NCI-H1436 (cell line): ENCODE data around the gene ZNF514.
"Not testable (repeated sequence)": the region's sequence is repeated elsewhere in the genome, so short reads cannot be mapped to it uniquely, and the experiment has no call there.

ENCODE experiments used
- DNase-seq: peaks from one replicate; lab custom pipeline; 2025; lab: John Stamatoyannopoulos, UW

The ZNF514 gene

GRCh38 chr2:95122197-95122551 is 37.5 kb downstream of the ZNF514 start:
- DNase-seq, result no peak

GRCh38 chr2:95121407-95122196 is 38.0 kb downstream of the ZNF514 start, which contains the start of gene MRPS5:
MRPS5 (minus strand) TSS chr2:95121808; CDS start chr2:95121791, 17 bp downstream.
- peak; percentile 71 for DNase-seq

- no peak for DNase-seq
Observed at GRCh38 chr2:95121093-95121406, 38.6 kb downstream of the ZNF514 start.

DNA sequence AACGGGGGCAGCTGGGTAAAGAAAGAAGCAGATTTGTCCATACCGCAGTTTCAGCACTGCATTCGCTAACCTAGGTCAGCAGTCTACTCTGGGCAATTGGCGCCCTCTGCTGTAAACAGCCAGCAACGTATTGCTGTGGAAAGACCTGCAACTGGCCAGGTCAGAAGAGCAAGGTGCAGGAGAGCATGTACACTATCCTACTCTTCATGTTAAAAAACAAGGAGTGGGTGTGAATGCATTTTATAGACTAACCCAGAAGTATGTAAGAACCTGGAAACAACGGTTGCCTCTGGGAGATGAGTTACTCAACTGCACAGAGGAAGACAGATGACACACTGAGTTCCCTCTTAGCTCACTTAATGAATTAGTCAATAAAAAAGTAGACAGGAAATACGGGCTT is 44.2 kb downstream of the ZNF514 start:
- peak; percentile 42 for DNase-seq

DNA sequence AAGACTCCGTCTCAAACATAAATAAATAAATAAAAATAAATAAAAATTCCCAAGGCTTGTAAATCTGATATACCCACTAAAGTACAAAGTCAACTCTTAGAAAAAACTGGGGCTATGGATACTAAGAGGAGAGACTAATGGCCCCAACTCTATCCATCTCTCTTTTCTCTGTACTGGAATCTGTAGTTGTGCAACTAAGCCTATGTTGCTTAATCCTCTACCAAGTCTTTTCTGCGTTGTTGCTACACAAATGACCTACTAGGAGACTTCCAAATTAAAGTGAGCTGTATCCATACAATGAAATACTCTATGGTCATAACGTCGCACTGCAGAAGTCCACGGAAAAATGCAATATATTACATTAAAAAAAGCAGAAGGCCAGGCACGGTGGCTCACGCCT is 46.2 kb downstream of the ZNF514 start:
- DNase-seq, result no peak

DNA sequence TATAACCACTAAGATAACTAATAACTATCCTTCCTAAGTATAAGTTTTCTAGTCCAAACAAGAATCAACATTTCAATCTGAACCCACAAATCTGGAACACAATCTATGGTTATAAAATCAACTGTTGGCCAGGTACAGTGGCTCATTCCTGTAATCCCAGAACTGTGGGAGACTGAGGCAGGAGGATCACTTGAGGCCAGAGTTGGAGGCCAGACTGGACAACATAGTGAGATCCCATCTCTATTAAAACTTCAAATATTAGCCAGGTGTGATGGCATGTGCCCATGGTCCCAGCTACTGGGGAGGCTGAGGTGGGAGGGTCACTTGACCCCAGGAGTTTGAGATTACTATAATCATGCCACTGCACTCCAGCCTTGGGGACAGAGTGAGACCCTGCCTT is 49.3 kb downstream of the ZNF514 start:
- DNase-seq, result no peak

DNA sequence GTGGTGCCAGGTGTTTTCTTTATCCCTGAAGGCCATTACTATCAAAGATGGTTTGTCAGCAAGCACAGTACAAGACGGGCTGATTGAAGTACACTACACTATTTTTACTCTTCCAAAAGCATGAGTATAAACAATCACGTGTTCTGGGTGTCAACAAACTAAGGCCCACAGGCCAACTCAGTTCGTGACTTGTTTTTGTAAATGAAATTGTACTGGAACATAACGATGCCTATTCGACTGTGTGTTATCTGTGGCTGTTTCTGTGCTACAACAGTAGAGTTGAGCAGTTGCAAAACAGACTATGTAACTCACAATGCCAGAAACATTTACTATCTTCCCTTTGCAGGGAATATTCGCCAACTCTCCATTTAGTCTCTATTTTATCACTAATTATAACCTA is 50.4 kb downstream of the ZNF514 start:
- no peak for DNase-seq

DNA sequence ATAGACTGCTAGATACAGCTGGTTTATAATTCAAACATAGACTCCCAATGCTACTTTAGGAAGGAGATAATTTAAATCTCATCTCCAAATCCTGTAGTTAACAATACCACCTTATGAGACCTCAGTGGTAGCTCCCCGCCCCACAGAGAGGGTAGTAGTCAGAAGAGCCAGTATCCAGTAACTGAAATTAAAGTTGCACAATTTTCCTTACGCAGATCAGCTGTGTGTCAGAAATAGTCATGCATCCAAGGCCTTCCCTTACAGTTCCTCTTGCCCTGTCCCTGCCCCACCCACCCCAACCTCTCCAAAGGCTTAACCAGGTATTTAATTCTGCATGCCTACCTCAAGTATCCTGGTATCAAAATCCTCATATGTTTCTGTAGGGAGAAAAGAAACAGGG is 53.6 kb downstream of the ZNF514 start:
- no peak for DNase-seq

DNA sequence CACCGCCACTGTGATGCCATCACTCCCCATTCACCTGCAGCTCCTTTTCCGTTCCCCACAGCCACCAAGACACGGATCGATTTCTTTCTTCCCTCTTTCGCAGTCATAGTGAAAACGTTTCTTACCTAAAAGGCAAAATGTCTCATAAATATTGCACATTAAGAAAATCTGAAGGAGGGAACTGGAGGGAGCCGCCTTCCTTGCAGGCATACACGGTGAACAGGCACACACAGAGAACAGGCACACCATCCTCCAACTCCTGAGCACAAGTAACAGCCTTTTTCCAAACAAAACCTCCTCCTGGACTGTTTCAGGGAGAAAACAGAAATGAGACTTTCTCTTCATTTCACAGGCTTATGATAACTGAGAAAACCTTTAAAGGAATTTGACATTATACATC is 55.0 kb downstream of the ZNF514 start:
- no peak for DNase-seq

DNA sequence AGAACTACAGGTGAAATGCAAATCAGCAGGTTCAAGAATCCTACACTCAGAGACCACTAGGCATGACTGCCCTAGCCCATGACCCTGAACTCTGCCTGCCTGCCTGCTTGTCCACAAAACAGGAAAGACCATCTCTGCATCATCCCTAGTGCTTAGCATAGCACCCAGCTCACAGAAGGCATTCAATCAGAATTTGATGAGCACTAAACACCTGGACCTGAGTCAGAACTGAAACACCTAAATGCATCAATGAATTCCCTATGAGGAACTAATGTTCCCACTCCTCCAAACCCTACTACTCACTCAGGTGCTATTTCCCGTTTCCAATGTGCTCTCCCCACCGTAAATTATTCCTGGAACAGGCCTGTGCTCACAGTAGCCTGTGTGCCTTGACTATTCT is 59.7 kb downstream of the ZNF514 start:
- no peak for DNase-seq

- not testable (repeated sequence) for DNase-seq
Observed at GRCh38 chr2:95098273-95098672, 61.4 kb downstream of the ZNF514 start.
